HG03520 (cell line): ENCODE measurements around the gene RMND1.
A peak's percentile ranks its signal among the peaks of the same experiment; 100 is the strongest.
"Not testable (repeated sequence)": the region's sequence is repeated elsewhere in the genome, so short reads cannot be mapped to it uniquely, and the experiment has no call there.

Source experiments
- ATAC-seq: cut with Tn5 transposase; IDR thresholded peaks from one replicate; pipeline ENCODE4 v1.9.1; 2021; ENCODE audit warnings: mild to moderate bottlenecking, moderate library complexity; ENCODE audit not compliant: unreplicated experiment

RMND1 gene

DNA sequence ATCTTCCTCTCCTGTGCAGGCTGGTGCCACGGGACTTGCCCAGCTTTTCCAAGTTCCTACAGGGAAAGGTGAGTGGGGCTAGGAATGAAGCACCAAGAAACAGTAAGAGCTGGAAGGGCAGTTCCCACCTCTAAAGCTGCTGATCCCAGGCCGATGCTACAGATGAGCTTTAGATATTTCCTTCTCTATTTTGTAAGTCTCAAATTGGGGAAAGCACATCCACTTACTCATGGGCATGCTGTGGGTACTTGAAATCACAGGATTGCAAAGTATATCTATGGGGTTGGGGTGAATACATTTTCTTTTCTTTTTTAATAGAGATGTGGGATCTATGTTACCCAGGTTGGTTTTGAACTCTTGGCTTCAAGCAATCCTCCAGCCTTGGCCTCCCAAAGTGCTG lies 63.7 kb downstream of the RMND1 start:
- no peak for ATAC-seq

DNA sequence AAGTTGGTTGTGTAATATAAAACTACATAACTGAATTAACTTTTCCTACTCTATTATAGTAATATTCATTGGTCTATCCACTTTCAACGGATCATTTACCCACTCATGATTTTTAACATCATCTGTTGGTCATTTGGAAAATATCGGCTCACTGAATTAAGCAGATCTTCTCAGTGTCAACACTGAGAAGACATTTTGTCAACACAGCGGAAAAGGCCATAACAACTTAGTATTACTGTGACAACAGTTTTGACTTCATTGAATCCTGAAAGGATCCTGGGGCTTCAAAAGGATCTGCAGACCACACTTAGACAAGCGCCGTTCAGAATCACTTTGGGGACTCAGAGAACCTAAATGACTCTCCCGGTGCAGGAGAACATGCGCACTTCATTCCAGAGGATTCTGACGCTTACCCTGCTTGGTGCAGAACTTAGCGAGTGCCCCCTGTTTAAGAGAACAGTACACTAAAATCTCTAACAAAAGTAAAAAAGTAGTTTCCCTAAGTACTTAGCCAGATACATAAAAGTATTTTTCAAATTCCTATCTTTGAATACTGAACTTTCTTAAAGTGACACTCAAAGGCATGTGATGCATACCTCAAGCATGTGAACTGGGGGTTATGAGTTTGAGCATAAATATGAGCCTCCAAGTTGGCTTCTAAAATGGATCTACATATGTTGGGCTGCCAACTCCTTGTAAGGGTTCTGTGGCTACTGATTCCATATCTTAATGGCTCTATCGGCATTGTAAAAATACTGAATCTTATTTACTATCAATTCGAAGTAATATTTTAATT lies 64.6 kb downstream of the RMND1 start:
- ATAC-seq = no peak

DNA sequence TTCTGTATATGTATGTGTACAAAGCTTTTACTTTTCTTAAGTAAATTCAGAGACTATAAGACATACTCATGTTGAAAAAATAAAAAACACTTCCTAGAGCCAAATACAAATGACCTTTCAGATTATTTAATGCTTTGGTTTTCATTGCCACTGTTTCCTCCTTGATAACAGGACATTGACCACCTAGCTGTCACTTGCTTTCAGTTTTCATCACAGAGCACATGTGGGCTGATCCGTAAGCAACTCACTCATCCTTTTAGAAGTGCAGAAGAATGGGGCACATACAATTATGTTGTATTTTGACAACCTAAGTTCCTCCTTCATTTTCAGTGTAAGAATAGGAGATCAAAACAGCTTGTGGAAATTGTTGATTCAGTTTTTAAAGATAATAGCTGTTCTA lies 66.7 kb downstream of the RMND1 start:
- no peak for ATAC-seq

DNA sequence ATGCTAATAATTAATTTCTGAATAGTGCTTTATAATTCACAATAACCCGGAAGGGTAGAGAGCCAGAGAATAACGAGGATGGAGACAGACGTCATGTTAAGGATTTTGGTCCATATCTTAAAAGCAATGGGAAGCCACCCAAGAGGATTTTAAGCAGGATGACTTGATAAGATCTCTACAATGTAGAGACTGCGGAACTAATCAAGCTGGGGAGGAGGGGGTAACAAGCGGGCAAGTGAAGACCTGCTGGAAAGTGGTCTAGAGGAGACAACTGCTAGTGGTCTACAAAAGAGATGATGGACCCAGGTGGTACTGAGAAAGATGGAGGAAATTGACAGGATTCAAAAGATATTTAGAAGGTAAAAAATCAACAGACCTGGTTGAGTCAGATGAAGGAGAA lies 67.8 kb downstream of the RMND1 start:
- ATAC-seq = no peak

DNA sequence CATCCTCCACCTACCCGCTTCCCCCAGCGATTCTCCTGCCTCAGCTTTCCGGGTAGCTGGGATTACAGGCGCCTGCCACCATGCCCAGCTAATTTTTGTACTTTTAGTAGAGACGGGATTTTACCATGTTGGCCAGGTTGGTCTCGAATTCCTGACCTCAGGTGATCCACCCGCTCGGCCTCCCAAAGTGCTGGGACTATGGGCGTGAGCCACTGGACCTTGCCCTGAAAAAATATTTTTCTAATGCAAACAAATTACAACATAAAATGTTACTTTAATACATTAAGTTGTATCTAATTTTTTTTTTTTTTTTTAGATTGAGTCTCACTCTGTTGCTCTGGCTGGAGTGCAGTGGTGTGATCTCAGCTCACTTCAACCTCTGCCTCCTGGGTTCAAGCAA lies 69.3 kb downstream of the RMND1 start:
- ATAC-seq = not testable (repeated sequence)

DNA sequence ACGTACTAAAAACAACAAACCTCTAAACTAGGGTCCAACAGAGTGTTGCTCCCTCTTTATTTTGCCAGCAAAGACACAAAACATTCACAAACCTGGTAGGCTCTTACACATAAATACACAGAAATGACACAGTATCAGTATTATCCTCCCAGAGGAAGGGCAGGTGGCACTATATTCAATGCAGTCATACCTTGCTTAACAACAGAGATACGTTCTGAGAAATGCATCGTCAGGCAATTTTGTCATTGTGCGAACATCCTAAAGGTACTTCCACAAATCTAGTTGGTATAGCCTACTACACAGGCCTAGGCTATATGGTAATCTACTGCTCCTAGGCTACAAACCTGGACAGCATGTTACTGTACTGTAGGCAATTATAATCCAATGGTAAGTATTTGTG lies 70.2 kb downstream of the RMND1 start:
- no peak for ATAC-seq

DNA sequence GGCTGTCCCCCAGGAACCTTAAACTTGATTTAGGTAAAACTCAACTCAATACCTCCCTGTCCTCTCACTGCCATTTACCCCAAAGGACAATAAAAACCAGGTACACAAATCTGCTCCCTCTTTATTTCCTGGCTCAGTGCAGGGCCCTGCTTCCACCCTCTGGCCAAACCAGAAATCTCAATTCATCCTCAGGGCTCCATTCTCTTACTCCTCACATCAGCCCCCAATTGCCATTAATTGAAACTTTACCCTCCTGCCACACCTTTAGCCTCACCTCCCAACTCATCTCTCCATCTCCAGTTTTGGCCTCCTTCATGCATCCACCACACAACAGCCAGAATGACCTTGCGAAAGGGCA lies 71.1 kb downstream of the RMND1 start:
- peak; percentile 12 for ATAC-seq

DNA sequence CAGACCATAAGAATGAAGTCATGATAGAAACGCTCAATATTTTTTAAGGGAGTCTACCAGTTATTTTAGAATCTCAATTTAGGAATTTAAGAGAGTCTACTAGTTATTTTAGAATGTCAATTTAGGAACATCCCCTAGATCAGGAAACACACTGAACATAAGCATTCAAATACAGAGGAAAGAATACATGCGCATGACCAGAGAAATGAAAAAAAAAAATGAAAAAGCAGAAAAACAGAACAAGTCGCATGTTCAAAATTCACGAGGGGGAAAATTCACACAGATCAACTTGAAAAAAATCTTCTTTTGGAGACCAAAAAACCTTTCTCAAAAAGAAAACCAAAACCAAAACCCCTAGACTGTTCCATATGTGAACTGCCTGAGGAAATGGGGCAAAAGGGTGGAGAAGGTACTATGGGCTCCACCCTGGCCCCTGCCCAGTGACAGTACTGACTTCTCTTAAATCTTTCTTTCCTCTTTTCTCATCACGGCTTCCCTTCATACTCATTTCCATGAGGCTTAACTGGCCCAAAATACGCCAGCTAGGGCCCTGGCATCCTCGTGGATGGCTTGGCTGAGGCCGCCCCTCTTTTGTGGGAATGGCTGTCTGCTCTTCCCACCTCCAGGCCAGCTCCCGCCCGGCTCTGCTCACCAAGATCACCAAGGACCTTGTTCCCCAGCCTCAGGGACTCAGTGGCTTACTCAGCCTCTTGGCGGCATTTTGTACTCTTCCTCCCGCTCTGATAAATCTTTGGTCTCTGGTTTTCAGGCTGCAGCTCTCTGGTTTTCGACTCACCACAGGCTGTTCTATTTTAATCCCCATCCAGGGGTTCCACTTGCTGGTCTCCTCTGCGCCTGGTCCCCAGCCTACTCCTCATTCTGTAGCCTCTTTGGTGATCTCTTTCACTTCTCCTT lies 71.7 kb downstream of the RMND1 start:
- ATAC-seq = peak; percentile 48

DNA sequence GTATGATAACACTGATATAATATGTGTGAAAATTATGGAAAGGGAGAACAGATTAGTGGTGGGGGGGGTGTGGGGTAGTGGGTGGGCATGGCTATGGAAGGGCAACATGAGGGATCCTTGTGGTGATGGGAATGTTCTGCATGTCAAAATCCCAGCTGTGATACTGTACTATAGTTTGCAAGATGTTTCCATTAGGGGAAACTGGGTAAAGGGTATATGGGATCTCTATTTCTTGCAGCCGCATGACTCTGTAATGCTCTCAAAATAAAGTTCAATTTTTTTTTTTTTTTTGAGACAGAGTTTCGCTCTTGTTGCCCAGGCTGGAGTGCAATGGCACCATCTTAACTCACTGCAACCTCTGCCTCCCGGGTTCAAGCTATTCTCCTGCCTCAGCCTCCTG lies 74.8 kb downstream of the RMND1 start:
- no peak for ATAC-seq

DNA sequence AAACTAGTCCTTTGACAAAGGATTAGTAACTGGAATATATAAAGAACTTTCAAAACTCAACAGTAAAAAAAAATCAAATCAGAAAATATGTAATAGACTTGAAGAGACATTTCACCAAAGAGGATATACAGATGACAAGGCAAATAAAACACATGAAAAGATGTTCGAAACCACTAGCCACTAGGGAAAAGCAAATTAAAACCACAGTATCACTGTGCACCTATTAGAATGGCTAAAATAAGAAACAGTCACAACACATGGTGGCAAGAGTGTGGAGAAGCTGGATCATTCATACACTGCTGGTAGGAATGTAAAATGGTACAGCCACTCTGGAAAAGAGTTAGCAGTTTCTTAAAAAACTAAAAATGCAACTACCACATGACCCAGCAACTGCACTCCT lies 75.5 kb downstream of the RMND1 start:
- ATAC-seq = no peak

DNA sequence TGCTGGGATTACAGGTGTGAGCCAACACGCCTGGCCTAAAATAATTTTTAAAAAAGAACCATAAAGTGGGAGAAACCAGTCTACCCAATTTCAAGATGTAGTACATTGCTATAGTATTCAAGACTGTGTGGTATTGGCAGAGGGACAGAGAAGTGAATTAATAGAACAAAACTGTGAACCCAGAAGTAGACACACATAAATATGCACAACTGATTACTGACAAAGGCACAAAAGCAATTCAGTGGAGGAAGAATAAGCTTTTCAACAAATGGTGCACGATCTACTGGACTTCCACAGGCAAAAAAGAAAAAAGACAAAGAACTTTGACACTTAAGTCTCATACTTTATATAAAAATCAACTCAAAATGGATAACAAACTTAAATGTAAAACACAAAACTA lies 76.1 kb downstream of the RMND1 start:
- no peak for ATAC-seq

DNA sequence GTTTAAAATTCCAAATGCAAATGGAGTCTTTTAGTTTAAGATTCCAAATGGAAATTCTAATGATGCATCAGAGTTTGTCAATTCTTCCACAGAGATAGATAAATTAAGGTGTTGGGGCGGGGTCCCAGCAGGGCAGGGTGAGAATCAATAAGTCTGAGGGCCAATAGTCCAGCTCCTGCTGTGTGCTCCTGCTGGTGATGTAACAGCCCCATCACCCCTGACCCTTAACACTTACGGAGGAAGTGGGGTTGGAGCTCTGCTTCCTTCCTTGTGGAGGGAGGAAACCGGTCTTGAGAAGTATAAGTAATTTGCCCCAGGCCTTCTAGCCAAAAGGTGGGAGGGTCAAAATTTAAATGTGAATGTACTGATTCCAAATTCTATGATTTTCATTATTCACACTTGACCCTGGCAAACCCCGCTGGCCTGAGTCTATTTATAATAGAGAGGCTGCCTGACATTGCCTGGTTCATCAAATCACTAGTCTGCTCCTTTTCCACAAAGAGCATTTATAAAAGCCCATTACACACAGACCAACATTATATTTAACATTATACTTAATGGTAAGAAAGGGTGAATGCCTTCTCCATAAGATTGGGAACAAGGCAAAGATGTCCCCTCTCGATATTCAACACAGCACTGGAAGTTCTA lies 77.8 kb downstream of the RMND1 start:
- no peak for ATAC-seq

DNA sequence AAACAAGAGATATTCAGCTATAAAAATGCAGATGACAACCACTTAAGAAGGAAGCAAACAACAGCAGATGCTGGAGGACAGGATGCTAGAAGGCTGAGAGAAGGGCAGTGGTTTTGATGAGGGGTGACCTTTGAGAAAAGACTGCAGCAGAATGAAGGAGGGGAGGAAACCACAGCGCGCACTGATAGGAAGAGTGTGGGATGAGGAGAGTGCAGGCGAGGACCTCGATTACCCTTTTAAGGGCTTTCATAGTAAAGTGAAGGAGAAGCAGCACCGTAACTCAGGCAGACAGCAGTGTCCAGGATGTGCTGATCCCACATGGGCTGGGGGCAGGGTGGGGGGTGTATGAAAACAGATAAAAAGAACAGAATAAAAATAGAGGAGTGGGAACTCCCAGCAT lies 79.8 kb downstream of the RMND1 start:
- ATAC-seq = no peak

DNA sequence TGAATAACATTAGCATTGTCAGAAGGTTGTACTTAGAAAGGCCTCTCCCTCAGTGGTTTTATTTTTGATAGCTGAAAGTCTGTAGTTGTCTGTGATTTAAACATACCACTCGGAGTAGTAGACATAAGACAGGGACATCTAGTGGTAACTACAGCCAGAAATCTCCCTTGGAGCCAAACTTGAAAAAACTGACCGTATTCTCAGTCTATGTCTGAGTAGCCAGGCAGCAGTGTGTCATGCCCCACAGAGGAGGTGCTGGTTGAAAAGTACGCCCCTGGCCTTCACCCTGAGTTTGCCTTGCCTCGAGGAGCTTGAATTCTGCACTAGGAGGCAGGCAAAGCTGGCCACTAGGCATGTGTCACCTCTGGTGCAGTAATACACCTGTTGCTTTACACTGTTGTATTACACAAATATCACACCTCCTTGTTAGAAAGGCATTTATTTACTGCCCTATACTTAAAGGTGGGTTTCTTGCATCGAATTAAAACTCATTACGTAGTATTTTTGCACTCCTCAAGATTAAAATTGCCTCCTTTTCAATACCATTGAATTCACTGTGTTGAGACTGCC lies 81.3 kb downstream of the RMND1 start:
- no peak for ATAC-seq

DNA sequence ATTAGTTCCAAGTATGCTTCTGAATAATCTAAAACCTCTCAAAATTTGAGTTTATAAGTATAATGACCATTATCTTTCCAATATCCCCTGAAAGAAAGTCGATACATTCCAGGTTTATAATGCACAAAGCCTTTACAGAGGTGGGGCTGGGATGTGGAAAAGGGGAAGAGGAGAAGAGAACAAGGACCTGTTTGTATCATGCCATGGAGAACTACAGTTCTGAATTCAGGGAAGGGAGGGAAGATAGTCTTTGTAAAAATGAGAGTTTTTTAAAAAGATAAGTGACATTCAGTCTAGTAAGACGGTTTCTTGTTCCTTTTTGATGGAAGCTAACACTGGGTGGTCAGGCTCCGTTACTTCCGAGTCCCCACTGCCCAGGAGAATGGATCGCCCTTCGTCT lies 86.7 kb downstream of the RMND1 start:
- no peak for ATAC-seq

DNA sequence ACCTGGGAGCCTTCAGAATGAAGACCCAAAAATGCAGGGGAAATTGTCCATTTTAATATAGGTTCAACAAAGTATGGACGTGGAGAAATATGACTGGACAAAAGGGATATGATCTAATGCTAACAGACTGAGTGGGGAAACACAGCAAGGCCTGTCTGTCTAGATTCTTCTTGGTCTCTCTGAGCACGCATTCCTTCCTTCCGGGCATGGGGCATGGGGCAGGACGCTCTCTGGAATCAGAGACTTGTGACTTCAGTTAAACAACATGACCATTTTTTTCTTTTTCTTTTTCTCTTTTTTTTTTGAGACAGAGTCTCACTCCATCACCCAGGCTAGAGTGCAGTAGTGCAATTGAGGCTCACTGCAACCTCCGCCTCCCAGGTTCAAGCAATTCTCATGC lies 92.4 kb downstream of the RMND1 start:
- no peak for ATAC-seq

DNA sequence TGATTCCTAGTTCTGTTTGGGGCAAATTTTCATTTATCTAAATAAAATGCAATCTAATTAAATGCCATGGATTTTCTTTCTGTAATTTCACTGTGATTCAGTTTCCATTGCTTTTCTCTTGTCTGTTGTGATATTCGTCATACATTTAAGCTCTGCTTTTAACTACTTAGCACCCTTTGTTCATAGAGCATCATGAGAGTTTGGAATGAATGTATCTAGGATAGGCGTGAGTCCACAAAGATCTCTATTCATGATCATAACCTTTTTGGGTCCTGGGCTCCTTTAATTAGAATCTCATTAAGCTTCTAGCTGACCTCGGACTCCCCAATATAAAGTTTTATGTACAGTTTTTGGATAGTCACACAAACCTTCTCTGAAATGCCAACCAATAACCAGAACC lies 93.5 kb downstream of the RMND1 start:
- ATAC-seq = no peak

DNA sequence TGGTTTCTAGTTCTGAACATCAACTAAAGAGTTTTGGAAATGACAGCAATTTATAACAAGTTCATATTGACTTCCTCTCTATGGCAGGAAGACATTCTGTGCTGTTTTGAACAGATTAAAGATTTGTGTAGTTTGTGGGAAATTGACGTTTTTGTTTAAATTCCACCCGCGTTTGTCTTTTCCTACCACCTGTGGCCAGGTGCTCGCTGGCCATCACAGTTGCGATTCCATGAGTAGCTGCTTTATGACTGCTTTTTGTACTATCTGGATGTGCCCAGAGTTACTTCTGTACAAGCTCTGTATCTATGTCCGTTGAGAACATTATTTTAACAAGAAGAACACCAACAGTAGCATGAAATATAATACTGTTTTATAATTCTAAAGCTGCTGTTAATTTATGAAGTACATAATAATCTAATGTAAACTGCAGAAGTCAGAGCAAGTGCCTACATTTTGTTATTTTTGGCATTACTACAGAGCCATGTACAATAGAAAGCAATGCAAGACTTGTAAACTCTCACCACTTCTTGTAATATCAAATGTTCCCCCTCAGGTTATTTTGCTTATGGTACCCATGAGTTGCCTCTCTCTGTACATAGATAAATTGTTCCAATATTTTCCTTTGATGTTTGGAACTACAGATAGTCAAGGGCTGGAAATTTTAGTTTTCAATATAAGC lies 94.0 kb downstream of the RMND1 start:
- ATAC-seq = no peak

DNA sequence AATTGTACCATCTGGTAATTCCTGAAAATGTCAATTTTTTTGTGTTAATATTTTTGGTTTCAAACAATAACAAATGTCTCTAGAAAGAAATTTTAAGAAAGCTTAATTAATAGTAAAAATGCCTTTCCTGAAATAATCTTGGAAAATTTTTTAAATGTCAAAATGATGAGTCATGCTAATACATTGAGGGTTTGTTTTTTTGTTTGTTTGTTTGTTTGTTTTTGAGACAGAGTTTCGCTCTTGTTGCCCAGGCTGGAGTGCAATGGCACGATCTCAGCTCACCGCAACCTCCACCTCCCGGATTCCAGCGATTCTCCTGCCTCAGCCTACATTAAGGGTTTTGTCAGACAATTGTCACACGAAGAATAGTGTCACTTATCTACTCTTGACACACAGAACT lies 94.9 kb downstream of the RMND1 start:
- ATAC-seq = not testable (repeated sequence)
